GM12864 (cell line): Measurements from ENCODE around the gene NBAS.

ENCODE experiments used
- DNase-seq: peaks from one replicate; pipeline ENCODE4 v3.0.0-alpha.2; 2011; ENCODE audit warnings: low read depth
- H3K4me3 ChIP-seq: 2 replicates; pipeline ENCODE4 v1.5.1; 2011; ENCODE audit warnings: mild to moderate bottlenecking, low read depth, low read length, control low read depth
- CTCF ChIP-seq: IDR thresholded peaks from 2 replicates; pipeline ENCODE4 v1.5.1; 2011; ENCODE audit warnings: low read depth, mild to moderate bottlenecking, moderate library complexity, low read length, control low read depth, inconsistent platforms; ENCODE audit errors: missing control alignments

NBAS gene

GRCh38 chr2:15302154-15302553, 259.0 kb downstream of the NBAS start:
- no peak for DNase-seq
- no peak overlapping the region for H3K4me3 ChIP-seq
- TF ChIP-seq CTCF = no peak

GRCh38 chr2:15300624-15301573, 260.2 kb downstream of the NBAS start:
- H3K4me3 ChIP-seq = no peak overlapping the region
- no peak for DNase-seq
- no peak for TF ChIP-seq CTCF

DNA sequence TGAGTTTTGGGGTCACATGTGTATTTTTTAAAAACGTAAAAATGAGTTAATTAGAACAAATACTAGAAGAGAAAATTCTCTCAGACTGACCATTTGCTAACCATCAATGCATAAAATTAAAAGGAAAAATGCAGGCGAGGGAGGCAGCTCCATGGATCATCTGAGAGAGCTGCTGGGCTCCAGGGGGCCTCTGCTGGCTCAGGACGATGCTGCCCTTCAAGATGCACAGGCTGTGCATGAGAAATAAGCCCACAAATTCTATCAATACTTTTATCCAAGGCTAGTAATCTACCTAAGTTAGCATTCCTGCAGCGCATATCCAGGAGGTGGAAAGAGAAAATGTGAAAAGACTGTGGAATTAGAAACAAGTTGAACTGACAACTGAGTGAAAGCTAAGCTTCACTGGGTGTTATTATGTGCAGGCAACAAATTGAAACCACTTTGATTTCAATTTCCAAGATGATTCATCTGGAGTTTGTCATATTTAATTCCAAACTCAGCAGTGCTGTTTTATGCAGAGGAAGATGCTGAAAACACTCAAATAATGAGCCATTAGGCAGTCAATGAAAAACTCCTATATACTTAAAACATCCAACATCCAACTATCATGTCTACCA, 261.1 kb downstream of the NBAS start:
- DNase-seq = no peak
- TF ChIP-seq CTCF = no peak
- H3K4me3 ChIP-seq = no peak overlapping the region

GRCh38 chr2:15298770-15299169, 262.4 kb downstream of the NBAS start:
- no peak for DNase-seq
- no peak for TF ChIP-seq CTCF
- no peak overlapping the region for H3K4me3 ChIP-seq

DNA sequence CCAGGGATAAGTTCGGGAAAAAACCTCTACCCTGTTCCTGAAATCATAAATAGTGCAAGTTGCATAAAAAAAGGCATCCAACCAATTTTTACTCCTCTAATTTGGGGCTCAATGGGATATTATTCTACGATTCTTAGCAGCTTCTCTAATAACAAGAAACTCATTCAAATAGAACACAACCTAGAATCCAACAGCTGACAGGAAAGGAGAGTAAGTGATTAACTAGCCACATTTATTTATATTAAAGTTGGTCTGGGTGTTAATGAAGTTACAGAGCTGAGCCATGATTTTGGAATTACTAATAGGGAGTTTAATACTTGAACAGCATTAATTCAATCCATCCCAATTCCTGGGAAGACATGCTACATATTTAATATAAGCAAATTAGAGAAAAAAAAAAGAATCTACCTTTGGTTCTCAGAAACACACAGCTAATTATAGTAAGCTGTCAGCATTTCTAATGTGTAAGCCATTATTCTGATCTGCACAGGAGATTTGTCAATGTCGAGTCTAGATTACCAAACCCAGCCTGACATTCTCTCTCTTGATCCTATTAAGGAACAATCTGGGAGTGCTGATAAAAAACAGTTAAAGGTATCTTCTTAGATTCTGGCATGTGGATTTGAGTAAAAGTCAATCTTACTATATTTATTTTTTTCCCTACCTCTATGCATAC, 267.7 kb downstream of the NBAS start:
- H3K4me3 ChIP-seq = no peak overlapping the region
- DNase-seq = no peak
- TF ChIP-seq CTCF = no peak

DNA sequence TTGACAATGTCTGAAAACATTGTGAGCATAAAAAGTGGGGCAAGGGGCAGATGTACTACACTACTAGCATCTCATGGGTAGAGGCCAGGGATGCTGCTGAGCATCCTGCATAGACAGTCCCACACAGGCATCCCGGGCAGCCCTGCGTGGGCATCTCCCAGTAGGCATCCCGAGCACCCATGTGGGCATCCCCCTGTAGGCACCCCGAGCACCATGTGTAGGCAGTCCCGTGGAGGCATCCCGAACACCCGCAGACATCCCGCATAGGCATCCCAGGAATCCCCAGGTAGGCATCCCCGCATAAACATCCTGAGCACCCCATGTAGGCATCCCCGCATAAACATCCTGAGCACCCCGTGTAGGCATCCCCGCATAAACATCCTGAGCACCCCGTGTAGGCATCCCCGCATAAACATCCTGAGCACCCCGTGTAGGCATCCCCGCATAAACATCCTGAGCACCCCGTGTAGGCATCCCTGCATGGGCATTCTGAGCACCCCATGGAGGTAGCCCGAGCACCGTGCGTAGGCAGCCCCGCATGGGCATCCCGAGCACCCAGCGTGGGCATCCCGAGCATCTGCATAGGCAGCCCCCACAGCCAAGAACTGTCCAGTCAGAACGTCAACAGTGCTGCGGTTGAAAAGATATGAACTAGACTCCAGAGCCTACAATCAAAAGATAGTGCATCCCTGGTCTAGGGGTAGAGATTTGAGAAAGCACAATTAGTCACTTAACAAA, 273.5 kb downstream of the NBAS start:
- H3K4me3 ChIP-seq = no peak overlapping the region
- no peak for TF ChIP-seq CTCF
- DNase-seq = no peak
